GM12878 (cell line): ENCODE measurements around the gene C15orf40. TPM values are rescaled to one million over a fixed set of nuclear protein-coding genes. Genes with fewer than 3 reads are reported as not detected.
A peak's percentile ranks its signal among the peaks of the same experiment; 100 is the strongest.

Experiments
- CEBPB ChIP-seq, 2 experiments: fragments of 150-350 bp in 1 of 2; IDR thresholded peaks; 2 replicates each; pipeline ENCODE4 v1.6.1; 2012 to 2014; ENCODE audit warnings: low read depth in 2 of 2, low read length in 2 of 2, borderline replicate concordance in 1 of 2, inconsistent platforms in 1 of 2
- CREB1 ChIP-seq: IDR thresholded peaks from 2 replicates; pipeline ENCODE4 v1.6.1; 2012; ENCODE audit warnings: low read depth, mild to moderate bottlenecking, inconsistent platforms
- E2F4 ChIP-seq: IDR thresholded peaks from 2 replicates; pipeline ENCODE4 v1.6.1; 2012; ENCODE audit warnings: low read depth, low read length, improper control_type of control experiment
- E4F1 ChIP-seq: fragments of 450-650 bp; IDR thresholded peaks from 2 replicates; pipeline ENCODE4 v1.6.1; 2018; ENCODE audit warnings: borderline replicate concordance, mild to moderate bottlenecking; ENCODE audit not compliant: partially characterized antibody
- EGR1 ChIP-seq, 2 experiments: IDR thresholded peaks; 1 replicate in 1 of 2; 2 replicates in 1 of 2; pipeline ENCODE4 v1.6.1; 2011 to 2012; ENCODE audit warnings: low read depth in 2 of 2, low read length in 2 of 2, borderline replicate concordance in 1 of 2, mild to moderate bottlenecking in 1 of 2, moderate library complexity in 1 of 2
- IRF4 ChIP-seq: IDR thresholded peaks from 2 replicates; pipeline ENCODE4 v1.6.1; 2011; ENCODE audit warnings: low read depth, low read length
- KLF5 ChIP-seq: fragments of 450-650 bp; IDR thresholded peaks from 2 replicates; pipeline ENCODE4 v1.6.1; 2014; ENCODE audit warnings: mild to moderate bottlenecking; ENCODE audit not compliant: partially characterized antibody
- MLLT1 ChIP-seq: fragments of 450-650 bp; IDR thresholded peaks from 2 replicates; pipeline ENCODE4 v1.6.1; 2016; ENCODE audit warnings: mild to moderate bottlenecking
- RCOR1 ChIP-seq: conservative IDR thresholded peaks from 2 replicates; pipeline ENCODE4 v1.6.1; 2012; ENCODE audit warnings: low read depth, low read length, improper control_type of control experiment
- SUPT20H ChIP-seq: IDR thresholded peaks from 2 replicates; pipeline ENCODE4 v1.6.1; 2011; ENCODE audit warnings: low read depth, mild to moderate bottlenecking, low read length, moderate library complexity, borderline replicate concordance; ENCODE audit not compliant: control insufficient read depth
- TCF3 ChIP-seq: IDR thresholded peaks from 2 replicates; pipeline ENCODE4 v1.6.1; 2012; ENCODE audit warnings: low read depth, mild to moderate bottlenecking, low read length, borderline replicate concordance; ENCODE audit not compliant: insufficient read depth
- YBX1 ChIP-seq: fragments of 450-650 bp; IDR thresholded peaks from 2 replicates; pipeline ENCODE4 v1.6.1; 2016; ENCODE audit warnings: antibody characterized with exemption
- YY1 ChIP-seq: IDR thresholded peaks from 2 replicates; pipeline ENCODE4 v1.6.1; 2011; ENCODE audit warnings: low read depth, mild to moderate bottlenecking, low read length
- ZBTB11 ChIP-seq: fragments of 450-650 bp; formaldehyde crosslinking; IDR thresholded peaks from 2 replicates; pipeline ENCODE4 v1.5.0; 2022; ENCODE audit warnings: mild to moderate bottlenecking, missing genetic modification characterization
- ZBTB40 ChIP-seq: fragments of 450-650 bp; IDR thresholded peaks from 2 replicates; pipeline ENCODE4 v1.6.1; 2016; ENCODE audit warnings: mild to moderate bottlenecking, moderate library complexity, borderline replicate concordance
- polyA plus RNA-seq, 11 experiments: library from polyadenylated mRNA; depleted of rRNA in 4 of 11; unstranded in 6 of 11; stranded (reverse) in 5 of 11; fragments of >200 nt; fragmentation: Nextera tagmentation in 4 of 11; fragmentation: Illumina TruSeq in 1 of 11; extraction: Ambion mirVana in 4 of 11; extraction: Trizol in 1 of 11; gene quantifications; 1 replicate in 1 of 11; 2 replicates in 10 of 11; pipeline versions ENCODE4 v1.2.1 to v1.2.3, GENCODE V29; 2011 to 2016; ENCODE audit warnings: inconsistent platforms in 2 of 11, missing spikeins in 2 of 11, low read depth in 1 of 11
- total RNA-seq, 4 experiments: library from RNA; depleted of rRNA in 3 of 4; stranded (reverse); fragments of >200 nt in 3 of 4; fragmentation: Illumina TruSeq in 1 of 4; extraction: Trizol in 1 of 4; gene quantifications; 2 replicates each; pipeline versions ENCODE4 v1.2.1 to v1.2.3, GENCODE V29; 2013 to 2021

C15orf40 gene
- total and polyA plus RNA-seq, 10 of the 15 experiments (the other 5 are each of a cell fraction or from before 2014, with no cell fraction given) = 21.3 to 70.0 (median 31.8) TPM

GRCh38 chr15:83011271-83012075 is at the start of gene C15orf40 (continued):
- no peak for TF ChIP-seq E4F1
- TF ChIP-seq SUPT20H = no peak
- no peak for TF ChIP-seq CEBPB (IDR thresholded peaks at IDR 0.05; ENCODE audit: borderline replicate concordance in 1 of 2, low read depth in 2 of 2, low read length in 2 of 2)
- TF ChIP-seq ZBTB40 = peak; percentile 87
- TF ChIP-seq TCF3 = no peak
- TF ChIP-seq IRF4 = 0 out of 2 replicates have a peak, but pooled peaks have one; percentile 25
- TF ChIP-seq KLF5 = peak; percentile 72
- TF ChIP-seq RCOR1 = 0 out of 2 replicates have a peak, but pooled peaks have one; percentile 28
- TF ChIP-seq E2F4 = no peak
- TF ChIP-seq MLLT1 = 0 out of 2 replicates have a peak, but pooled peaks have one; percentile 57
- peak in 1 of 2 experiments; percentile 61; a peak in 1 of 3 replicates for TF ChIP-seq EGR1 (IDR thresholded peaks at IDR 0.05; ENCODE audit: borderline replicate concordance in 1 of 2, low read depth in 2 of 2, low read length in 2 of 2)
- no peak for TF ChIP-seq YBX1
- no peak for TF ChIP-seq ZBTB11 (CRISPR knock-in tag)
- TF ChIP-seq CREB1 = peak; percentile 45; the same call in 1 of the 2 replicates
- TF ChIP-seq YY1 = peak; percentile 72; the same call in 1 of the 2 replicates
